NCI-H82 treated with DMSO at 0.1 percent for 48 hours (cell line): Measurements from ENCODE around the gene C21orf91.

Experiments
- DNase-seq: peaks from one replicate; lab custom pipeline; 2025; ENCODE audit not compliant: unreplicated experiment; lab: John Stamatoyannopoulos, UW

C21orf91 gene

GRCh38 chr21:17798796-17799195 is 20.4 kb downstream of the C21orf91 start:
- DNase-seq = peak; percentile 78

DNA sequence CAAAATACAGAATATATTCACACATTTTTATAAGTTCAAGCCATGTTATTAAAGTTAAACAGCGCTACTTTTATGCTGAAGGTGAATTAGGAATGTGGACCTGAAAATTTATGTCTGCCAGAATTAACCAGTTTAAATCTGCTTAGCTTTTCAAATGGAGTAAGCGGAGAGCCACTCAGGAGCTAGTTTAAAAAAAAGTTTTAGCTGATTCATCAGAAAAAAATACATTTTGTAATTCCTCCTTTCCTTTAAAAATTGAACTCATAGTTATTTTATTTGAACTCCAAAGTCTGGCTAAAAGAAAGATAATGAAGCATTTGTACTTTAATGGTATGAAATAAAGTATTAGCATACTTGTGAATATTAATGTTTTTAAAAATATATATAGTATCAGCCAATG is 21.2 kb downstream of the C21orf91 start:
- no peak for DNase-seq

GRCh38 chr21:17796503-17796902 is 22.7 kb downstream of the C21orf91 start:
- no peak for DNase-seq

DNA sequence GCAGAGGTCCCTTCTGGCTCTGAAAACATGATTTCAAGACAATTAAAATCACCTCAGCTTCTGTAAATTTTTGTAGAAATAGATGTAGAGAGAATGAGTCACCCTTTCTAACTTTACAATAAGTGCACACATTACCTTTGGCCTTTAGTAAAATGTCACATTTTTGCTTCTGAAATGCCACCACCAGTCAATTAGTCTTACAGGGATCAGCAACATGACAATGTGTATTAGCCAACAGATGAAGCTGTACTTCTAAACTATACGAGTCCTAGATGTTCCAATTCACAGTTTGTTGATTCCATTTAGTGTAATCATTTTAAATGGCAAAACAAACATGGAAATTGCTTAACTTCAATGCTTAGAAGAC is 23.1 kb downstream of the C21orf91 start:
- DNase-seq = no peak

GRCh38 chr21:17795146-17796036 is 23.8 kb downstream of the C21orf91 start:
- no peak for DNase-seq

DNA sequence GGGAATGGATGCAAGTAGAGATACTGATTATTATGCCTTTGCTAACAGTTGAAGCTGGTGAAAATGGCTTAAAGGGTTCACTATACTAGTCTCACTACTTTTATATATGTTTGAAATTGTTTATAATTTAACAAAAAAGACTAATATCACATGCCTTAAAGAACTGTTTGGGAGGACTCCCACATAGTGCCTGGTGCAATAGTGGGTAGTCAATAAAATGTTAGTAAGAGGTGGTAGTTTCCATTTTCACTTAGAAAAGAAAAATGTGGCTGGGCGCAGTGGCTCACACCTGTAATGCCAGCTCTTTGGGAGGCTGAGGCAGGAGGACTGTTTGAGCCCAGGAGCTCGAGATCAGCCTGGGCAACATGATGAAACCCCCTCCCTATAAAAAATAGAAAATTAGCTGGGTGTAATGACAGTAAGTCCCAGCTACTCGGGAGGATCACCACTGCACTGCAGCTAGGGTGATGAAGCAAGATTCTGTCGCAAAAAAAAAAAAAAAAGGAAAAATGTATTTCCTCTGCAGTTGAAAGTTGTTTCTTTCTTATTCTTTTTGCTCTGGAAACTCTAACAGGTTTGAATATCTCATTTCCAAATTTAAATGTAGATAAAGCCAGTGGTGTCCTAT is 24.5 kb downstream of the C21orf91 start:
- no peak for DNase-seq

DNA sequence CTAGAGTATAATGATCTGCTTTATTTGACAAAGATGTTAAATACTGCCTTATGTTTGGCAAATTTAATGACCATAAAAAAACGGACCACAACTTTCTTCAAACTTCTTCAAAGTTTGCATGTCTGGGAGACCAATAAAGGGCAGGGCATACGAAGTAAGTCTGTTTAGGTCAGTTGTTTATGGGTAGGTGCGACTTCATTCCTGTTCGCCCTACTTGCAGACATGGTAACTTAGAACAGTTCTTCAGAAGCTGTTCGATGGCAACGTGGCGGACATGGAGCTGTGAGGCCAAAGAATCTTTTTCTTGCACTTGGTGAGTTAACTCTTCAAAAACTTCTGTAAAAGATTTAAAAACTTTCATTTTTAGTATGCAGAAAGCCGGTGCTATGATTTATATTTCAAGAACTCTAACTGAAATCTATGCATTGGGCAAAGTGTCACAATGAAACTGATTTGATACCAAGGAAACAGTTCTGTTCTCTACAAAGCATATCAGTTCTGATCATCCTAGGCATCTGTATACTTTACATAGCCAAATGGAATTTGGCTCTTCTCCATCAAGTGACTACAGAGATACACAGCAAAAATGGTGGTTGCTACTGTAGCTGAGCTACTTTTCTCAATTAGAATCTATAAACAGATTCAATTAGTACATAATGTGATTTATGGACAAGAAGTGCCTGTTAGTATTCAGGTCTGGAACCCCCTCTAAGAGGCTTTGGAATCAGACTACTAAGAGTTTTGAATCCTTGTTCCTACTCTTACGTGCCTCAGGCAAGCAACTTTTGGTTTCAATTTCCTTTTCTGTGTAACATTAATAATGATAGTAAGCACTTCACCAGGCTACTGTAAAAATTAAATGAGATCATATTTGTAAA is 25.7 kb downstream of the C21orf91 start:
- peak; percentile 88 for DNase-seq

- no peak for DNase-seq
Measured at GRCh38 chr21:17789656-17790055, 29.5 kb downstream of the C21orf91 start.

GRCh38 chr21:17789069-17789468 is 30.1 kb downstream of the C21orf91 start:
- no peak for DNase-seq

DNA sequence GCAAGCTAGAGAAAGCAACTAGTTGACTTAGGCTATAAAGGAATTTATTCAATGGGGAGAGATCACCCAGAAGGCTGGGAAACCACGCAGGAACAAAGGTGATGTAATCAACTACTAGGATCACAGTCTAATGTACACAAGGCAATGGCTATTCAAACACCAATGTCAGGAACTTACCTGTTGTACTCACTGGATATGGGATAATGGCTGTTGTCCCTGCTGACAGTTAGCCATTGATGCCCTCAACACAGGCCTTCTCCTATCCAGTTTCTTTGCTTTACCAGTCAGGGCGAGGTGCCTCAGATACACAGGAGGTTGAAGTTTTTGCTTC is 32.3 kb downstream of the C21orf91 start:
- DNase-seq = no peak

GRCh38 chr21:17786071-17786850 is 32.9 kb downstream of the C21orf91 start:
- DNase-seq = no peak

DNA sequence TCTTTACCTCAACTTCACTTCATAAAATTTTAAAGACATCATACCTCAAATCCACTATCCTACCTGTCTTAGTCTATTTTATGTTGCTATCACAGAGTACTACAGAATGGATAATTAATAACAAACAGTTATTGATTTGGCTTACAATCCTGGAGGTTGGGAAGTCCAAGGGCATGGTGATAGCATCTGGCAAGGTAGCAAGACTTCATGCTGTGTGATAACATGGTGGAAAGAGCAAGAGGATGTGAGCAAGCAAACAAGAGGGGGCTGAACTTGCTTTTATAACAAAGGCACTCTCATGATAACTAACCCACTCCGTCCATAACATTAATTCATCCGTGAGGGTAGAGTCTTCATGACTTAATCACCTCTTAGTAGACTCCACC is 33.8 kb downstream of the C21orf91 start:
- DNase-seq = no peak

DNA sequence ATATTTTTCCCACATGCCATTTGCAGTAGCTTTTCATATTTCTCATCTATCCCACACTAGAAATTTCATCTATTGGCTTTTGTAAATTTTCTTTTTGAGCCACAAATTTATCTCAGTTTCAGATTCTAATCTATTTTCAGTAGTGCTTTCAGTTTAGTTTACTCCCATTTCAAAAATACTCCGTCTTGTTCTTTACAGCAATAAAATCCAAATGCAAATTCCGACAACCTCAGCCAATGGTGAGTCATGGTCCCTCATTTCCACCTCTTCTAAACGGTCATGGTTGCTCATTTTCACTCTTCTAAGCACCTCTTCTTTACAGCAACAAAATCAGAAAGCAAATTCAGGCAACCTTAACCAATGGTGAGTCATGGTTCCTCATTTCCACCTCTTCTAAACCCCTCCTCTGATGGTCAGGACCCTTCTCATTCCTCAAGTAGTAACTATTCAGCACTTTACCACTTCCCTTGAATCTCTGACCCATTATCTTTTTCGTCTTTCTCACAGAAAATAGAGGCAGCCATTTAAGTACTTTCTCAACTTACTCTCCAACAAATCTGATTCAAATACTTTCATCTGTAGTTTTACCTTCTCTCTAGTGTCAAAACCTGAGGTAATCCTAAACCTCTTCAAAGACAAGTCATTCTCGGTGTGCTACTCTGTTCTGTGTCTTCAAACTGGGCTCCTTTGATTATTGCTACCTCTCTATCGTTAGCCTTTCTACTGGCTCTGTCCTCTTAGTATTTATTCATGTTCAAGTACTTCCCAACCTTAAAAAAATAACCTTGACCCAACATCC is 34.4 kb downstream of the C21orf91 start:
- no peak for DNase-seq

DNA sequence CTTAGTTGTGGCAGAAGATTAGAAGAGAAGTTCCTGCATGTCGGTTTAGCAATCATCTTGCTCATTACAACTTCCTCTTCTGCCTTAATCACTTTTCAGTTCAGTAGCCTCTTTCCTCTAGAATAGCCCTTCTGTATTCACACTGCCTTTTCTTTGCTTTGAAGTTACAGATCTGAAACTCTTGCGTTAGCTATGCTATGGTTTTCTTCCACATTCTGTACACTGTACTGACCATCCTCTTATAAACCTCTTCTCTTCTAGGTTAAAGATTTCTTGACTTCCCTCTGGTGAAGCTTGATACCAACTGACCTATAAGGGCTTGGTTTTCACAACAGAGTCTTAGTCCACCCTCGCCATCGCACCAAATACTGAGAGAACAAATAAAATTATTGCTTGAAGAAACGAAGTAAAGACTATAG is 35.0 kb downstream of the C21orf91 start:
- no peak for DNase-seq

DNA sequence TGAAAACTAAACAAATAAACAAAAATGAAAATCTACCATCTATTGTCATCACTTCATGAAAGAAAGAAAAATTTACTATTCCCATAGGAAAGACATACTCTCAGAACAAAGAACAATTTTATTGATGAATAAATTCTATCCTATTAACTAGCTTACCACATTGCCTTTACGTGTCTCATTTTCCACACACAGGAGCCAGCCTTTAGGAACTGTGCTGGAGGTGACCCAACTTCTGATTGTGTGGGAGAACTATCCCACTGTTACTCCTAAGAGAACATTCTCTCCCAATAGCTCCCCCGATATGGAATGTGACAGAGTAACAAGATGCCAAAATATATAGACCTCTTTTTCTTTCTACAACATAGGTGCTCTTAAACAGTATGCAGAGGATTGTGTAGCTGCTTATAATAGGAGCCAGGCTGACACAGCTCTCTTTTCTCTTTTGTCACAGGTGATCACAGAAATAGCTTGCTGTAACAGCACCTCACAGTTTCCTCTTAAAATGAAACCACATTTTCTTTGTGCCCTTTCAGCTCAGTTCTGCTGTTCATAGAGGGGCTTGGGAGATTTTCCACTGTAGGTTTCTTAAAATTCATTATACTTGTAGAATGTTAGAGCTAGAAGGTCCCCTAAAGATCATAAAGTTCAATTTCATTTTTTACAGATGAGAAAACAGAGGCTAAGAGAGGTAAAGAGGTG is 35.5 kb downstream of the C21orf91 start:
- no peak for DNase-seq

GRCh38 chr21:17783003-17783402 is 36.2 kb downstream of the C21orf91 start:
- DNase-seq = no peak

GRCh38 chr21:17782051-17782450 is 37.1 kb downstream of the C21orf91 start:
- DNase-seq = no peak

- DNase-seq = no peak
Measured at GRCh38 chr21:17781524-17781923, 37.6 kb downstream of the C21orf91 start.

DNA sequence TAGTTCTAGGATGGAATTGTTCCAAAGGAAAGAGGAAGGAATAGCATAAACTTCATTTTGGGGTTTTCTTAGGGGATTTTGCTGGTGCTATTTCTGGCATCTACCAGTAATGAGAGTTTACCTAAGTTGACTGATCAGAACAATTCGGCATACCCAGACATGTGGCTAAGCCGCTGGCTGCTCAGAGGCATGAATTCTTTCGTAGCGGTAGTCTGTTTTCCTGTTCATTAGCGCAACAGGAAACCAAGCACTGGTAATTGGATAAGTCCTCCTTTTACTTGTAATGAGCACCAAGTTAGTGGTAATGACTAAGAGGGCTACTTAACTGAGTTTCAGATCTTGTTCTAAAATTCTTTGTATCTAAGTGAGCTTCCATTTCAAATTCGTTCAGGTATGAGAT is 38.6 kb downstream of the C21orf91 start:
- DNase-seq = no peak

DNA sequence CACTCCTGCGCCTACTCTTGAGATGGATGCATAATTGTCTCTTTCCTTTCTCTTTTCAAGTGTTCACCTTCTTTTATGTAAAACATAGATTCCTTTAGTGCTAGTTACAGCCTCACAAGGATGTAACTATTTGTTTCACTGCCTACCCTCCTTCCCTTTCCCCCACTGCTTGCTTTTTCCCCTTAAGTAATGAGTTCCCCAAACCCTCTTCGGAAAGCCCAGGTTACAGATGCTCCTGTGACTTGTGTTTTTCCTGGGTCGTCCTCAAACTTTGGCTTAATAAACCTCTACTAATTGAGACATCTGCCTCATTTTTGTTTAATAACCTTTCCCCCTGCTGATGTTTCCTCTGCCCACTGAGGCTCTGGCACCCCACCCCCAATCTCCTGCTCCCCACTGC is 39.2 kb downstream of the C21orf91 start:
- DNase-seq = no peak
